ENCODE measurements around the gene DECR2. TPM values are rescaled to one million over a fixed set of nuclear protein-coding genes. Genes with fewer than 3 reads are reported as not detected.

Gene DECR2
- total RNA-seq, 2 experiments from 2014 or later: 8.0 to 14.4 TPM

DNA sequence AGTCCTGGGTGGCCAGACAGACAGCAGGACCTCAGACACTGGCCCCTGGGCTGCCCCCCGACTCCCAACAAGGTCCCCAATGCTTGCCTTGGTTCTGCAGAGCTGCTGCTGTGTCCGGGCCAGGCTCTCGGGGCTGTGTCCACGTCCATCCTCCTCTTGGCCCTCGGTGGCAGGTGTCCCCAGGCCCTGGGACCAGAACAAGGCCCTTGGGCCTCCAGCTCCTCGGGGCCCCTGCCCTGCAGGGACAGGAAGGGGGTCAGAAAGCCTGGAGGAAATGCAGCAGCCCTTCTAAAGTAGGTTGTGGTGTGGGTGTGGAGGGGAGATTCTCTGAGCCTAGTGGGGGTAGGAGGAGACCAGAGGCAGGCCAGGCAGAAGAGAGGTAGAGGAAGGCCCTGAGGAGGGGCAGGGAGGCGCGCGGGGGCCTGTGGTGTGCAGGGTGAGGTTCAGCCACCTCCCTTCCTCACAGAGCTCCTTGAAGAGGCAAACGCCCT, 46.7 kb upstream of the DECR2 start:
- no peak overlapping the region for H3K4me3 ChIP-seq (ENCODE audit: low read depth, low read length, poor library complexity, severe bottlenecking)

DNA sequence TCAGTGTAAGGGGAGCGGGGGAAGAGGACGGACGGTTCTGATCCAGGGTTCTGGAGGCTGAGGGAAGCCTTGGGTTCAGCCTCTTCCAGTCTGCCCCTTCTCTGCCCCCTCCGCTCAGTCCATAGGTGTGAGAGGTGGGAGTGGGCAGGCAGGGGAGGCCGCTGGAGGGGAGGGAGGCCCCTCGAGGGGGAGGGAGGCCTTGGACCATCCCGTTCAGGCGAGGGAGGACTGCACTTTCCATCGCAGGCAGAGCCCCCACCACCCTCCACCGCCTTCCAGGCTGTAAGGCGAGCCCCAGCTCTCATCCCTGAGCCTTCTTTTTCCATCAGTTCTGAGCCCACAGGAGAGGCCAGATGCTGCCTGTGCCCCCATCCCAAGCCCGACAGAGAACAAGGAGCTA, 44.9 kb upstream of the DECR2 start:
- Histone ChIP-seq H2AFZ (ENCODE audit: low read length) (no peak overlapping the region), H3K36me3 (ENCODE audit: insufficient read depth, low read length) (no peaks in the 10 kb centered on the region), H4K20me1 (ENCODE audit: insufficient read depth, low read length) (no peaks in the 10 kb centered on the region), H3K9me2 (ENCODE audit: insufficient read depth, low read length) (no peaks in the 10 kb centered on the region), H3K79me2 (ENCODE audit: insufficient read depth, low read depth, low read length) (peaks cover 2% of the 10 kb centered on the region; the same call in 1 of the 2 replicates), H3K4me2 (ENCODE audit: low read length) (no peak overlapping the region), H3K4me1 (ENCODE audit: insufficient read depth, low read length, poor library complexity, severe bottlenecking) (peaks cover 6% of the 10 kb centered on the region), H3K27ac (ENCODE audit: low read depth, low read length, poor library complexity, severe bottlenecking) (no peak overlapping the region), H3K9me3 (ENCODE audit: low read length) (no peaks in the 10 kb centered on the region), H3K4me3 (ENCODE audit: low read depth, low read length, poor library complexity, severe bottlenecking) (no peak overlapping the region)
- BruUV-seq (replicated peaks): no TSS peak
- ChIA-PET POLR2A (no interaction called here), CTCF (ENCODE audit: unreplicated experiment) (no interaction called here)
- intact Hi-C loops (cut with micrococcal nuclease; ENCODE audit: unreplicated experiment): no loop called here
- DNase-seq (ENCODE audit: low spot score): no peak
- TF ChIP-seq, protein P1, sequence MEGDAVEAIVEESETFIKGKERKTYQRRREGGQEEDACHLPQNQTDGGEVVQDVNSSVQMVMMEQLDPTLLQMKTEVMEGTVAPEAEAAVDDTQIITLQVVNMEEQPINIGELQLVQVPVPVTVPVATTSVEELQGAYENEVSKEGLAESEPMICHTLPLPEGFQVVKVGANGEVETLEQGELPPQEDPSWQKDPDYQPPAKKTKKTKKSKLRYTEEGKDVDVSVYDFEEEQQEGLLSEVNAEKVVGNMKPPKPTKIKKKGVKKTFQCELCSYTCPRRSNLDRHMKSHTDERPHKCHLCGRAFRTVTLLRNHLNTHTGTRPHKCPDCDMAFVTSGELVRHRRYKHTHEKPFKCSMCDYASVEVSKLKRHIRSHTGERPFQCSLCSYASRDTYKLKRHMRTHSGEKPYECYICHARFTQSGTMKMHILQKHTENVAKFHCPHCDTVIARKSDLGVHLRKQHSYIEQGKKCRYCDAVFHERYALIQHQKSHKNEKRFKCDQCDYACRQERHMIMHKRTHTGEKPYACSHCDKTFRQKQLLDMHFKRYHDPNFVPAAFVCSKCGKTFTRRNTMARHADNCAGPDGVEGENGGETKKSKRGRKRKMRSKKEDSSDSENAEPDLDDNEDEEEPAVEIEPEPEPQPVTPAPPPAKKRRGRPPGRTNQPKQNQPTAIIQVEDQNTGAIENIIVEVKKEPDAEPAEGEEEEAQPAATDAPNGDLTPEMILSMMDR (conservative IDR thresholded peaks at IDR 0.05; ENCODE audit: low read length): no peak
- TF ChIP-seq EZH2phosphoT487 (IDR thresholded peaks at IDR 0.05; ENCODE audit: borderline replicate concordance, low read depth, low read length): no peak

More for the DNA sequence above, 46.7 kb upstream of the DECR2 start:
- Histone ChIP-seq H3K9me3 (ENCODE audit: low read length) (no peaks in the 10 kb centered on the region), H3K79me2 (ENCODE audit: insufficient read depth, low read depth, low read length) (peaks cover 9% of the 10 kb centered on the region; the same call in 1 of the 2 replicates), H3K4me2 (ENCODE audit: low read length) (no peak overlapping the region), H3K4me1 (ENCODE audit: insufficient read depth, low read length, poor library complexity, severe bottlenecking) (peaks cover 15% of the 10 kb centered on the region), H3K27ac (ENCODE audit: low read depth, low read length, poor library complexity, severe bottlenecking) (no peak overlapping the region), H3K36me3 (ENCODE audit: insufficient read depth, low read length) (peaks cover 8% of the 10 kb centered on the region), H2AFZ (ENCODE audit: low read length) (no peak overlapping the region), H3K9me2 (ENCODE audit: insufficient read depth, low read length) (no peaks in the 10 kb centered on the region), H4K20me1 (ENCODE audit: insufficient read depth, low read length) (no peaks in the 10 kb centered on the region)
- TF ChIP-seq, protein P1 (conservative IDR thresholded peaks at IDR 0.05; ENCODE audit: low read length): no peak
- TF ChIP-seq EZH2phosphoT487 (IDR thresholded peaks at IDR 0.05; ENCODE audit: borderline replicate concordance, low read depth, low read length): no peak
- POLR2A ChIA-PET: no interaction called here
- no peak for DNase-seq (ENCODE audit: low spot score)
- BruUV-seq (replicated peaks): no TSS peak
- CTCF ChIA-PET (ENCODE audit: unreplicated experiment): no interaction called here
- intact Hi-C loops (cut with micrococcal nuclease; ENCODE audit: unreplicated experiment): no loop called here

DNA sequence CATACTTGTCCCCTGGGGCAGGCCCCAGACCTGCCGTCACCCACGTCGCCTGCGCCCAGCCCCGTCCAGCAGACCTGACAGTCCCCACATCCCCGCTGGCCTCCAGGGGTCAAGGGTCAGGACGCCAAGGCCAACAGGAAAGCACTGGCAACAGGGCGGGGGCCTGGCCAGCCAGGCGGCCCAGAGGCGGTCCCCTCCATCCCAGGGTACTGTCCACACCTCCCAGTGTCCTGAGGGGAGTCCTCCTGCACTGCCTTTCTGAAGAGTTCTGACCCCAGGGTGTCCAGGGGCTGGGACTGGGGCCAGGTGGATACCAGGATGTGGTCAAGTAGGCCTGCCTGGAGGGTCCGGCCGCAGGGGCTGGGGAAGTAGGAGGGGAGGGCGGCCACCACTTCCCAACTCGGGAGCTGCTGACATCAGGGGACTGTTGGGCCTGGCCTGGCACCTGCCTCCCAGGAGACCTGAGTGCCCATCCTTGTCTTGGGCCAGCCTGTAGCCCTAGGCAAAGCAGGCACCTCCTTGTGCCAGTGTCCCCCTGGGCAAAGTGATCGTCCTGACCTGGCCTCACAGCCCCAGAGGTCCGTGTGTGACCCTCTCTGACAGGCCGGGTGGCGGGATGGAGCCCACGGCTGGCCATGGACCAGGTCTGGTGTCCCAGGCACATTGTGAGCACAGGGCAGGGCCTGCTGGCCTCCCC, 42.5 kb upstream of the DECR2 start:
- TF ChIP-seq EZH2phosphoT487 (IDR thresholded peaks at IDR 0.05; ENCODE audit: borderline replicate concordance, low read depth, low read length): no peak
- TF ChIP-seq, protein P1 (conservative IDR thresholded peaks at IDR 0.05; ENCODE audit: low read length): no peak
- no peaks in the 10 kb centered on the region for H3K4me1 ChIP-seq (ENCODE audit: insufficient read depth, low read length, poor library complexity, severe bottlenecking)
- intact Hi-C loops (cut with micrococcal nuclease; ENCODE audit: unreplicated experiment): no loop called here
- no peaks in the 10 kb centered on the region for H4K20me1 ChIP-seq (ENCODE audit: insufficient read depth, low read length)
- ChIA-PET CTCF (ENCODE audit: unreplicated experiment) (no interaction called here), POLR2A (no interaction called here)
- H3K9me3 ChIP-seq (ENCODE audit: low read length): no peaks in the 10 kb centered on the region
- no peak for DNase-seq (ENCODE audit: low spot score)
- no peak overlapping the region for H2AFZ ChIP-seq (ENCODE audit: low read length)
- no peaks in the 10 kb centered on the region for H3K36me3 ChIP-seq (ENCODE audit: insufficient read depth, low read length)
- no peak overlapping the region for H3K4me3 ChIP-seq (ENCODE audit: low read depth, low read length, poor library complexity, severe bottlenecking)
- H3K79me2 ChIP-seq (ENCODE audit: insufficient read depth, low read depth, low read length): no peaks in the 10 kb centered on the region
- H3K27ac ChIP-seq (ENCODE audit: low read depth, low read length, poor library complexity, severe bottlenecking): no peak overlapping the region
- no peaks in the 10 kb centered on the region for H3K9me2 ChIP-seq (ENCODE audit: insufficient read depth, low read length)
- H3K4me2 ChIP-seq (ENCODE audit: low read length): no peak overlapping the region
- no TSS peak for BruUV-seq (replicated peaks)

Data from OCI-LY7 (cell line).